ENCODE measurements around the gene PDE6D.
A peak's percentile ranks its signal among the peaks of the same experiment; 100 is the strongest.

Gene PDE6D

DNA sequence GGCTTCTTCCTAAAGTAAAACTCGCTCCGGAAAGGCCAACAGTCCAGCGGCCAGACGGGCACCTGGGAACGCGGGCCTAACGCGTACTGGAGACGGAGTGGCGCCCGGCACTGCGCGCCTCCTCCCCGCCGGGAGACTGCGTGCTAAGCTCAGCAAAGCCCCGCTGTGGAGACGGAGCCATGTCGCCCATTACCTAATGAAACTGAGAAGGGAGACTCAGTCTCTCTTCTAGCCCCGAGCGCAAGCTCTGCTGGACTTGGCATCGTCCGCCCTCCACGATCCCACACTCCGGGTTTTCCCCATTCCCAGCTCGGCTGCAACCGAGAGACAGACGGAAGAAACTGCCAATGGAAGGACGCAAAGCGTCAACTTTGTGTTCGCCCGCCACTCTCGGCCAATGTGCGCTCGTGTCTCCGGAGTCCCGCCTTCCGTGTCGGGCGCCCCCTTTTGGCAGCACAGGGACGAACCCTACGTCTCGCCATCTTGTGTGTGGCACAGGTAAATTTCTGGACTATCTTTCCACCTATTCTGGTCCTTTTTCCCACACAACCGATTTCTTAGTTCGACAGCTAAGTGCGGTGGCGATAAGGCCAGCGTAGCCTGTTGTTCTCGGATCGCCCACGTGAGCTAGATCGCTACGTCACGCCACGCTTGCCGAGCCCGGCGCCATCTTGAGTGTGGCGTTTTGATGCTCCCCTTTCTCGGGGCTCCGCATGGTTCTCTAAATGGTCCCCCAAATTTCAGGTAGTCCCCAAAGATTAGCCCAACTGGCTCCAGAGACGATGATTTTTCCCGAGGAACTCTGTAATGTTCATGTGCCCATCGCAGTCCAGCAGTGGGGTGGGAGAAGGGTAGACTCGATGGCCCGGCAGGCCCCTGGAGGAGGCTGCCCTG is 74.1 kb downstream of the PDE6D start:
- peak overlapping the region; percentile 90 for H3K27ac ChIP-seq (ENCODE audit: low read length)
- TF ChIP-seq EZH2phosphoT487 (IDR thresholded peaks at IDR 0.05; ENCODE audit: low read depth), result no peak
- TF ChIP-seq, protein P1, sequence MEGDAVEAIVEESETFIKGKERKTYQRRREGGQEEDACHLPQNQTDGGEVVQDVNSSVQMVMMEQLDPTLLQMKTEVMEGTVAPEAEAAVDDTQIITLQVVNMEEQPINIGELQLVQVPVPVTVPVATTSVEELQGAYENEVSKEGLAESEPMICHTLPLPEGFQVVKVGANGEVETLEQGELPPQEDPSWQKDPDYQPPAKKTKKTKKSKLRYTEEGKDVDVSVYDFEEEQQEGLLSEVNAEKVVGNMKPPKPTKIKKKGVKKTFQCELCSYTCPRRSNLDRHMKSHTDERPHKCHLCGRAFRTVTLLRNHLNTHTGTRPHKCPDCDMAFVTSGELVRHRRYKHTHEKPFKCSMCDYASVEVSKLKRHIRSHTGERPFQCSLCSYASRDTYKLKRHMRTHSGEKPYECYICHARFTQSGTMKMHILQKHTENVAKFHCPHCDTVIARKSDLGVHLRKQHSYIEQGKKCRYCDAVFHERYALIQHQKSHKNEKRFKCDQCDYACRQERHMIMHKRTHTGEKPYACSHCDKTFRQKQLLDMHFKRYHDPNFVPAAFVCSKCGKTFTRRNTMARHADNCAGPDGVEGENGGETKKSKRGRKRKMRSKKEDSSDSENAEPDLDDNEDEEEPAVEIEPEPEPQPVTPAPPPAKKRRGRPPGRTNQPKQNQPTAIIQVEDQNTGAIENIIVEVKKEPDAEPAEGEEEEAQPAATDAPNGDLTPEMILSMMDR (IDR thresholded peaks at IDR 0.05; ENCODE audit: low read depth, low read length), result peak; percentile 81
- H3K4me2 ChIP-seq (ENCODE audit: low read length), result peak overlapping the region; percentile 100
- peaks cover 20% of the 10 kb centered on the region for H3K4me1 ChIP-seq (ENCODE audit: low read length)
- H3K9me3 ChIP-seq (ENCODE audit: insufficient read depth, low read length), result no peaks in the 10 kb centered on the region
- no peaks in the 10 kb centered on the region for H3K27me3 ChIP-seq (ENCODE audit: low read depth, low read length)
- peaks cover 22% of the 10 kb centered on the region for H4K20me1 ChIP-seq (ENCODE audit: insufficient read depth, low read length)
- peak overlapping the region; percentile 99 for H3K9ac ChIP-seq (ENCODE audit: low read length)
- peaks cover 63% of the 10 kb centered on the region for H3K79me2 ChIP-seq (ENCODE audit: low read length)
- H3K4me3 ChIP-seq (ENCODE audit: low read length), result peak overlapping the region; percentile 96
- peak overlapping the region; percentile 83; the same call in 1 of the 2 replicates for H2AFZ ChIP-seq (ENCODE audit: low read depth, low read length)
- peaks cover 32% of the 10 kb centered on the region for H3K36me3 ChIP-seq (replicated peaks; ENCODE audit: low read depth, low read length)

DNA sequence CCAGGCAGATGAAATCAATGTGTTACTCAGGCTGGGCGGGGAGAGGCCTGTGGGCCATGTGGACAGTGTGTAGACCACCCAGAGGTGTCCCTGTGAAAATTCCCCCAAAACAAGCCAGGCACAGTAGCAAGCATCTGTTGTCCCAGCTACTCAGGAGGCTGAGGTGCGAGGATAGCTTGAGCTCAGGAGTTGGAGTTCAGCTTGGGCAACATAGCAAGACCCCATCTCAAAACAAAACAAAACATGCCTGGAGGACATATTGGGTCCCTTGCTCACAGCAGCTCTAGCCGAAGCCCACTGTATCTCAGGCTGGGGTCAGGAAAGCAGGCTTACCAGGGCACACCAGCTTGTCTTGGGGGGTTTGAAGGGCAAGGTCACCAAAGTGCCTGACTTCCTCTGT is 77.1 kb downstream of the PDE6D start:
- TF ChIP-seq, protein P1 (IDR thresholded peaks at IDR 0.05; ENCODE audit: low read depth, low read length), result no peak
- TF ChIP-seq EZH2phosphoT487 (IDR thresholded peaks at IDR 0.05; ENCODE audit: low read depth), result no peak

DNA sequence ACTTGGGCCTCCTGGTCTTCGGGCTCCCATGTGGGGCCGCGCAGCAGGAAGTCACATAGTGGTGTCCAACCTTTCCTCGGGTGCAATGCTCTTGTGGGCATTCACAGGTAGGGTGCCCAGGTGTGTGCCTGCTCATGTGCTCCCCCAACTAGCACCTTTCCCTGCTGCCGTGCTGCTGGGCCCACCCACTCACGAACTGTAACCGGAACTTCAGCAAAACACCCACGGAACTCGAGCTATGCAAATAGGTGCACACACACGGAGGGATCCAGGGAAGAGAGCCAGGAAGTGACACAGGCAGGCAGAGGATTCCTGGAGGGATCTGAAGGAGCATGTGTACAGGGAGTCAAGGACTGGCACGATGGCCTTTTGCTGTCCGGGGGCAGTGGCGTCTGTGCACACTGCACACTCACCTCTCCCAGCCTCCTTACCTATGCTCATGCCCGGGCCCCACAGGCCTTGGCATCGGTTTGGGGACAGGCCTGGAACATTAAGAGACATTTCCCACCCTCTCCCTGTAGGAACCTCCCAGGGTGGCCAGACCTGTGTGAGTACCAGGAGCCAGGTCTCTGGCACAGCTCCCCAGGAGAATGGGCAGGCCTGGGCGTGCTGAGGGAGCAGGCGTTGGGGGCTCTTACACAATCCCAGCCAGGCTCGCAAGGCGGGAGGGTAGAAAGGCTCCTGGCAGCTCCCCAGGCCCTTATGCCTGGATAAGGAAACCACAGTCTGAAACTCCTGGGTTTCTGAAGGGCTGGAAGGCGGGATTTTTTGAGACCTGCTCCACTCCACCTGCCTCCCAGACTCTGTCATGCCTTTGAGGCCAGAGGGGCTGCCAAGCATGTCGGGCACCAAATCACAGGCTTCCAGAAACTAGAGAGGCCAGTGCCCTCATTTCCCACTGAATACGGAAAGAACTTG is 79.4 kb downstream of the PDE6D start:
- no peak overlapping the region for H3K27ac ChIP-seq (ENCODE audit: low read length)
- TF ChIP-seq, protein P1 (IDR thresholded peaks at IDR 0.05; ENCODE audit: low read depth, low read length), result no peak
- TF ChIP-seq EZH2phosphoT487 (IDR thresholded peaks at IDR 0.05; ENCODE audit: low read depth), result no peak
- no peak overlapping the region for H3K9ac ChIP-seq (ENCODE audit: low read length)
- H3K36me3 ChIP-seq (replicated peaks; ENCODE audit: low read depth, low read length), result no peaks in the 10 kb centered on the region
- peaks cover 7% of the 10 kb centered on the region for H3K4me1 ChIP-seq (ENCODE audit: low read length)
- no peak overlapping the region for H3K4me2 ChIP-seq (ENCODE audit: low read length)
- H4K20me1 ChIP-seq (ENCODE audit: insufficient read depth, low read length), result no peaks in the 10 kb centered on the region
- H2AFZ ChIP-seq (ENCODE audit: low read depth, low read length), result no peak overlapping the region
- no peak overlapping the region for H3K4me3 ChIP-seq (ENCODE audit: low read length)
- H3K79me2 ChIP-seq (ENCODE audit: low read length), result peaks cover 17% of the 10 kb centered on the region
- H3K27me3 ChIP-seq (ENCODE audit: low read depth, low read length), result no peaks in the 10 kb centered on the region
- H3K9me3 ChIP-seq (ENCODE audit: insufficient read depth, low read length), result no peaks in the 10 kb centered on the region

More for the DNA sequence above, 77.1 kb downstream of the PDE6D start:
- Histone ChIP-seq H3K27me3 (ENCODE audit: low read depth, low read length) (no peaks in the 10 kb centered on the region), H2AFZ (ENCODE audit: low read depth, low read length) (no peak overlapping the region), H3K4me1 (ENCODE audit: low read length) (peaks cover 14% of the 10 kb centered on the region), H3K4me3 (ENCODE audit: low read length) (no peak overlapping the region), H3K9me3 (ENCODE audit: insufficient read depth, low read length) (no peaks in the 10 kb centered on the region), H3K9ac (ENCODE audit: low read length) (no peak overlapping the region), H3K79me2 (ENCODE audit: low read length) (peaks cover 33% of the 10 kb centered on the region), H4K20me1 (ENCODE audit: insufficient read depth, low read length) (no peaks in the 10 kb centered on the region; the same call in 1 of the 2 replicates), H3K36me3 (replicated peaks; ENCODE audit: low read depth, low read length) (peaks cover 5% of the 10 kb centered on the region), H3K27ac (ENCODE audit: low read length) (no peak overlapping the region), H3K4me2 (ENCODE audit: low read length) (no peak overlapping the region)

DNA sequence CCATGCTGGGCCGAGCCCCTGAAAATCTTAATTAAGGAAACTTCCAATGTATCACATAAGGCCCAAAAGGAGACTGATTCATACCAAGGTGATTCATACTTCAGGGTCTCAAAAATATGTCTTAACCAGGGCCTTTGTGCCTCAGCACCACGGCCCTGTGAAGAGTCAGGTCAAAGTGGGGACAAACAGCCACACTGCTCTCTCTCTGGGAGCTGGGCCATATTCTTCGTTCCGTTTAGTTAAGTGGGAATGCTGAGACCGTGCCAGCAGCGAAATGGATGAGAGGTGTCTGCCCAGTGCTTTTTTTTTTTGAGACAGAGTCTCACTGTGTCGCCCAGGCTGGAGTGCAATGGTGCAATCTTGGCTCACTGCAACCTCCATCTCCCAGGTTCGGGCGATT is 82.1 kb downstream of the PDE6D start:
- no peaks in the 10 kb centered on the region for H3K4me1 ChIP-seq (ENCODE audit: low read length)
- no peaks in the 10 kb centered on the region for H3K79me2 ChIP-seq (ENCODE audit: low read length)
- no peak overlapping the region for H2AFZ ChIP-seq (ENCODE audit: low read depth, low read length)
- no peaks in the 10 kb centered on the region for H3K36me3 ChIP-seq (replicated peaks; ENCODE audit: low read depth, low read length)
- H4K20me1 ChIP-seq (ENCODE audit: insufficient read depth, low read length), result no peaks in the 10 kb centered on the region
- H3K27ac ChIP-seq (ENCODE audit: low read length), result no peak overlapping the region
- no peak overlapping the region for H3K4me3 ChIP-seq (ENCODE audit: low read length)
- TF ChIP-seq EZH2phosphoT487 (IDR thresholded peaks at IDR 0.05; ENCODE audit: low read depth), result no peak
- TF ChIP-seq, protein P1 (IDR thresholded peaks at IDR 0.05; ENCODE audit: low read depth, low read length), result no peak
- no peak overlapping the region for H3K4me2 ChIP-seq (ENCODE audit: low read length)
- no peaks in the 10 kb centered on the region for H3K9me3 ChIP-seq (ENCODE audit: insufficient read depth, low read length)
- H3K27me3 ChIP-seq (ENCODE audit: low read depth, low read length), result no peaks in the 10 kb centered on the region
- H3K9ac ChIP-seq (ENCODE audit: low read length), result no peak overlapping the region

Data from OCI-LY3 (cell line).